CD8-positive, alpha-beta memory T cell (primary cell): ENCODE results near the gene TOMM22. TPM values are rescaled to one million over a fixed set of nuclear protein-coding genes. Genes with fewer than 3 reads are reported as not detected.
"Not testable (repeated sequence)": the region's sequence is repeated elsewhere in the genome, so short reads cannot be mapped to it uniquely, and the experiment has no call there.

Experiments used
- CTCF ChIA-PET: fragments of 350-600 bp; sonication (Branson Sonifier 250); formaldehyde crosslinking; loops from one replicate; lab custom pipeline; 2021; ENCODE audit warnings: antibody characterized with exemption; lab: Charles Lee
- POLR2A ChIA-PET: fragments of 350-600 bp; sonication (Branson Sonifier 250); formaldehyde crosslinking; loops from one replicate; lab custom pipeline; 2021; ENCODE audit warnings: antibody characterized with exemption; lab: Charles Lee
- DNase-seq, 5 donors: peaks; one replicate each; pipeline versions ENCODE4 v3.0.0 to v3.0.0-alpha.2; 2020 to 2022; ENCODE audit warnings: mixed read lengths in 1 of 5
- H3K27ac ChIP-seq: one replicate; pipeline ENCODE4 v1.7.0; 2013; ENCODE audit warnings: low read depth, mild to moderate bottlenecking, low read length, moderate library complexity
- H3K27me3 ChIP-seq: 2 replicates; pipeline ENCODE4 v1.7.0; 2013; ENCODE audit warnings: low read length, mild to moderate bottlenecking; ENCODE audit not compliant: insufficient read depth, poor library complexity, severe bottlenecking
- H3K36me3 ChIP-seq: 2 replicates; pipeline ENCODE4 v1.7.0; 2013; ENCODE audit warnings: mild to moderate bottlenecking, low read length, moderate library complexity; ENCODE audit not compliant: insufficient read depth
- H3K4me1 ChIP-seq: 2 replicates; pipeline ENCODE4 v1.7.0; 2013; ENCODE audit warnings: mild to moderate bottlenecking, low read length, moderate library complexity; ENCODE audit not compliant: insufficient read depth
- H3K4me3 ChIP-seq: 2 replicates; pipeline ENCODE4 v1.7.0; 2013; ENCODE audit warnings: mild to moderate bottlenecking, low read length
- H3K9me3 ChIP-seq: 2 replicates; pipeline ENCODE4 v1.7.0; 2013; ENCODE audit warnings: mild to moderate bottlenecking, low read length
- H3K27ac Mint-ChIP-seq, 8 donors: one replicate each; pipeline ENCODE4 v1.8.0; 2020 to 2021; ENCODE audit warnings: mixed read lengths in 8 of 8, mild to moderate bottlenecking in 6 of 8, inconsistent platforms in 3 of 8, moderate library complexity in 3 of 8
- H3K27me3 Mint-ChIP-seq, 2 donors: one replicate each; pipeline ENCODE4 v1.8.0; 2020 to 2021; ENCODE audit warnings: mixed read lengths in 2 of 2, mild to moderate bottlenecking in 1 of 2, moderate library complexity in 1 of 2
- H3K36me3 Mint-ChIP-seq, 3 donors: one replicate each; pipeline ENCODE4 v1.8.0; 2020 to 2021; ENCODE audit warnings: mixed read lengths in 3 of 3, inconsistent platforms in 1 of 3, mild to moderate bottlenecking in 1 of 3
- H3K4me1 Mint-ChIP-seq, 3 donors: one replicate each; pipeline ENCODE4 v1.8.0; 2020 to 2021; ENCODE audit warnings: mixed read lengths in 3 of 3, inconsistent platforms in 1 of 3, mild to moderate bottlenecking in 1 of 3
- H3K4me3 Mint-ChIP-seq, 7 donors: one replicate each; pipeline ENCODE4 v1.8.0; 2020 to 2021; ENCODE audit warnings: mixed read lengths in 7 of 7, mild to moderate bottlenecking in 6 of 7, moderate library complexity in 4 of 7, inconsistent platforms in 2 of 7
- H3K9me3 Mint-ChIP-seq, 5 donors: one replicate each; pipeline ENCODE4 v1.8.0; 2020 to 2022; ENCODE audit warnings: mixed read lengths in 5 of 5, mild to moderate bottlenecking in 3 of 5, moderate library complexity in 2 of 5, inconsistent platforms in 1 of 5
- polyA plus RNA-seq: library from polyadenylated mRNA; unstranded; fragments of 300-500 nt; fragmentation: Illumina TruSeq; gene quantifications from one replicate; pipeline ENCODE4 v1.2.3, GENCODE V29; 2021
- total RNA-seq, 2 experiments: library from RNA; stranded (reverse); gene quantifications; one replicate each; pipeline ENCODE4 v1.2.3, GENCODE V29; 2021

TOMM22 gene
- 100 to 1,000 TPM; 207 to 210 TPM for total RNA-seq
- polyA plus RNA-seq = 61.4 TPM

GRCh38 chr22:38681582-38682335, at the start of gene TOMM22:
Gene TOMM22, plus strand, starts transcription at chr22:38681957. Its CDS starts 22 bp downstream, at chr22:38681979.
- H3K4me3 Mint-ChIP-seq = peak within 1 kb of the TSS; percentile 95 to 99 (median 99)
- POLR2A ChIA-PET = interaction anchor here (0.5 to 1.9 kb wide), 10 partner anchors 15 to 161 kb away, joined by 3 to 12 read pairs (median 4); partner anchors contain the start of genes GTPBP1 and JOSD1
- H3K27ac ChIP-seq = peak within 1 kb of the TSS; percentile 85
- DNase-seq = peak; percentile 77 to 87 (median 79)
- peaks cover 14% of the 10 kb centered on the region for H3K4me1 ChIP-seq
- peaks cover 0 to 1% of the 10 kb centered on the region in 2 donors for H3K27me3 Mint-ChIP-seq
- peaks cover 17 to 23% (median 21%) of the 10 kb centered on the region in 3 donors for H3K4me1 Mint-ChIP-seq
- H3K27ac Mint-ChIP-seq = peak within 1 kb of the TSS; percentile 95 to 100 (median 98)
- peaks cover 23% of the 10 kb centered on the region for H3K36me3 ChIP-seq
- H3K36me3 Mint-ChIP-seq = peaks cover 0 to 47% (median 7%) of the 10 kb centered on the region in 3 donors
- CTCF ChIA-PET = interaction anchor here (0.7 to 2.8 kb wide), 15 partner anchors 10 to 688 kb away, joined by 3 to 19 read pairs (median 4); partner anchors contain the start of genes CBY1, FAM227A, GTPBP1 and JOSD1
- H3K9me3 Mint-ChIP-seq = no peaks in the 10 kb centered on the region
- H3K27me3 ChIP-seq = no peaks in the 10 kb centered on the region
- H3K9me3 ChIP-seq = no peaks in the 10 kb centered on the region
- peak within 1 kb of the TSS; percentile 95 for H3K4me3 ChIP-seq

GRCh38 chr22:38632528-38632927, 49.2 kb upstream of the TOMM22 start:
- no peak overlapping the region for H3K4me3 Mint-ChIP-seq
- no peak overlapping the region for H3K27ac ChIP-seq
- peaks cover 7% of the 10 kb centered on the region for H3K4me1 ChIP-seq
- POLR2A ChIA-PET = no interaction called here
- peaks cover 0 to 2% (median 0%) of the 10 kb centered on the region in 3 donors for H3K36me3 Mint-ChIP-seq
- peaks cover 0 to 9% of the 10 kb centered on the region in 2 donors for H3K27me3 Mint-ChIP-seq
- peaks cover 7 to 11% (median 10%) of the 10 kb centered on the region in 3 donors for H3K4me1 Mint-ChIP-seq
- H3K27me3 ChIP-seq = peaks cover 4% of the 10 kb centered on the region
- H3K9me3 ChIP-seq = no peaks in the 10 kb centered on the region
- no peaks in the 10 kb centered on the region for H3K9me3 Mint-ChIP-seq
- DNase-seq = no peak
- no peaks in the 10 kb centered on the region for H3K36me3 ChIP-seq
- no peak overlapping the region for H3K4me3 ChIP-seq
- CTCF ChIA-PET = no interaction called here
- H3K27ac Mint-ChIP-seq = no peak overlapping the region

GRCh38 chr22:38638216-38638615, 43.5 kb upstream of the TOMM22 start:
- H3K9me3 ChIP-seq = no peaks in the 10 kb centered on the region
- POLR2A ChIA-PET = no interaction called here

GRCh38 chr22:38638728-38639127, 43.0 kb upstream of the TOMM22 start:
- no peaks in the 10 kb centered on the region for H3K4me1 ChIP-seq
- peaks cover 8 to 23% of the 10 kb centered on the region in 2 donors for H3K27me3 Mint-ChIP-seq
- no peaks in the 10 kb centered on the region for H3K9me3 Mint-ChIP-seq
- peaks cover 4% of the 10 kb centered on the region for H3K27me3 ChIP-seq
- H3K9me3 ChIP-seq = no peaks in the 10 kb centered on the region
- H3K27ac Mint-ChIP-seq = no peak overlapping the region
- no peak overlapping the region for H3K27ac ChIP-seq
- no peaks in the 10 kb centered on the region for H3K4me1 Mint-ChIP-seq
- H3K36me3 Mint-ChIP-seq = no peaks in the 10 kb centered on the region
- H3K4me3 ChIP-seq = no peak overlapping the region
- H3K36me3 ChIP-seq = no peaks in the 10 kb centered on the region
- ChIA-PET CTCF (no interaction called here), POLR2A (no interaction called here)
- no peak overlapping the region for H3K4me3 Mint-ChIP-seq
- no peak for DNase-seq

More at GRCh38 chr22:38638216-38638615, 43.5 kb upstream of the TOMM22 start:
- H3K27me3 ChIP-seq = peaks cover 4% of the 10 kb centered on the region
- no peaks in the 10 kb centered on the region for H3K4me1 Mint-ChIP-seq
- no peak overlapping the region for H3K4me3 Mint-ChIP-seq
- CTCF ChIA-PET = no interaction called here
- H3K4me3 ChIP-seq = no peak overlapping the region
- no peak overlapping the region for H3K27ac ChIP-seq
- H3K27me3 Mint-ChIP-seq = peaks cover 7 to 18% of the 10 kb centered on the region in 2 donors
- no peaks in the 10 kb centered on the region for H3K36me3 ChIP-seq
- H3K36me3 Mint-ChIP-seq = no peaks in the 10 kb centered on the region
- peak overlapping the region in 1 of 8 donors; percentile 70 for H3K27ac Mint-ChIP-seq
- H3K9me3 Mint-ChIP-seq = no peaks in the 10 kb centered on the region
- no peak for DNase-seq
- H3K4me1 ChIP-seq = no peaks in the 10 kb centered on the region

GRCh38 chr22:38641476-38642040, 40.2 kb upstream of the TOMM22 start:
- H3K4me1 Mint-ChIP-seq = no peaks in the 10 kb centered on the region
- H3K9me3 ChIP-seq = no peaks in the 10 kb centered on the region
- POLR2A ChIA-PET = no interaction called here
- no peaks in the 10 kb centered on the region for H3K9me3 Mint-ChIP-seq
- no peak overlapping the region for H3K27ac Mint-ChIP-seq
- H3K27ac ChIP-seq = no peak overlapping the region
- DNase-seq = no peak
- no peaks in the 10 kb centered on the region for H3K36me3 Mint-ChIP-seq
- H3K4me1 ChIP-seq = no peaks in the 10 kb centered on the region
- CTCF ChIA-PET = interaction anchor here (1.3 kb wide), 1 partner anchor 11 kb away, joined by 3 read pairs; no protein-coding TSS in a partner anchor
- H3K27me3 ChIP-seq = no peaks in the 10 kb centered on the region
- no peak overlapping the region for H3K4me3 Mint-ChIP-seq
- H3K4me3 ChIP-seq = no peak overlapping the region
- H3K36me3 ChIP-seq = no peaks in the 10 kb centered on the region
- peaks cover 6 to 23% of the 10 kb centered on the region in 2 donors for H3K27me3 Mint-ChIP-seq

GRCh38 chr22:38644245-38644644, 37.5 kb upstream of the TOMM22 start:
- H3K4me1 Mint-ChIP-seq, H3K27ac ChIP-seq, H3K27ac Mint-ChIP-seq, H3K36me3 Mint-ChIP-seq, H3K9me3 ChIP-seq, H3K4me3 ChIP-seq, CTCF ChIA-PET, H3K9me3 Mint-ChIP-seq, H3K27me3 ChIP-seq, H3K36me3 ChIP-seq, H3K4me1 ChIP-seq, H3K4me3 Mint-ChIP-seq, POLR2A ChIA-PET, DNase-seq: not testable (repeated sequence)
- peaks cover 7 to 23% of the 10 kb centered on the region in 2 donors for H3K27me3 Mint-ChIP-seq

- CTCF ChIA-PET = no interaction called here
- Mint-ChIP-seq H3K27ac (no peak overlapping the region), H3K27me3 (peaks cover 7 to 20% of the 10 kb centered on the region in 2 donors), H3K36me3 (no peaks in the 10 kb centered on the region), H3K4me1 (no peaks in the 10 kb centered on the region), H3K4me3 (no peak overlapping the region), H3K9me3 (no peaks in the 10 kb centered on the region)
- H3K9me3 ChIP-seq = no peaks in the 10 kb centered on the region
- no peak overlapping the region for H3K4me3 ChIP-seq
- no peaks in the 10 kb centered on the region for H3K4me1 ChIP-seq
- POLR2A ChIA-PET = no interaction called here
- H3K27me3 ChIP-seq = no peaks in the 10 kb centered on the region
- no peak overlapping the region for H3K27ac ChIP-seq
- no peak for DNase-seq
- no peaks in the 10 kb centered on the region for H3K36me3 ChIP-seq
These were observed 36.3 kb upstream of the TOMM22 start for GRCh38 chr22:38645430-38645829.
